ENCODE data around the gene SMYD4. TPM values are rescaled to one million over a fixed set of nuclear protein-coding genes. Genes with fewer than 3 reads are reported as not detected.

Gene SMYD4
- total RNA-seq, 6 donors from 2014 or later, result 9.1 to 28.3 (median 17.3) TPM

- H3K27ac ChIP-seq, result no peak overlapping the region
- peaks cover 5 to 63% (median 25%) of the 10 kb centered on the region in 4 donors for H3K36me3 ChIP-seq
- TF ChIP-seq, protein P1, sequence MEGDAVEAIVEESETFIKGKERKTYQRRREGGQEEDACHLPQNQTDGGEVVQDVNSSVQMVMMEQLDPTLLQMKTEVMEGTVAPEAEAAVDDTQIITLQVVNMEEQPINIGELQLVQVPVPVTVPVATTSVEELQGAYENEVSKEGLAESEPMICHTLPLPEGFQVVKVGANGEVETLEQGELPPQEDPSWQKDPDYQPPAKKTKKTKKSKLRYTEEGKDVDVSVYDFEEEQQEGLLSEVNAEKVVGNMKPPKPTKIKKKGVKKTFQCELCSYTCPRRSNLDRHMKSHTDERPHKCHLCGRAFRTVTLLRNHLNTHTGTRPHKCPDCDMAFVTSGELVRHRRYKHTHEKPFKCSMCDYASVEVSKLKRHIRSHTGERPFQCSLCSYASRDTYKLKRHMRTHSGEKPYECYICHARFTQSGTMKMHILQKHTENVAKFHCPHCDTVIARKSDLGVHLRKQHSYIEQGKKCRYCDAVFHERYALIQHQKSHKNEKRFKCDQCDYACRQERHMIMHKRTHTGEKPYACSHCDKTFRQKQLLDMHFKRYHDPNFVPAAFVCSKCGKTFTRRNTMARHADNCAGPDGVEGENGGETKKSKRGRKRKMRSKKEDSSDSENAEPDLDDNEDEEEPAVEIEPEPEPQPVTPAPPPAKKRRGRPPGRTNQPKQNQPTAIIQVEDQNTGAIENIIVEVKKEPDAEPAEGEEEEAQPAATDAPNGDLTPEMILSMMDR (IDR thresholded peaks at IDR 0.05), result no peak
- no peak for TF ChIP-seq EP300 (IDR thresholded peaks at IDR 0.05)
- TF ChIP-seq POLR2A (IDR thresholded peaks at IDR 0.05), result no peak
- TF ChIP-seq POLR2AphosphoS5 (IDR thresholded peaks at IDR 0.05), result no peak
- no peaks in the 10 kb centered on the region for H3K27me3 ChIP-seq
- H3K4me3 ChIP-seq, result no peak overlapping the region
- DNase-seq (no peak), ATAC-seq (ENCODE audit: low FRiP score in 2 of 2) (no peak)
- 86 to 90% methylated on average over 4 of the region's 4 CpGs for WGBS, 2 donors
- no peaks in the 10 kb centered on the region for H3K4me1 ChIP-seq
- no peaks in the 10 kb centered on the region for H3K9me3 ChIP-seq
Measured at GRCh38 chr17:1872976-1873375, 43.3 kb upstream of the SMYD4 start.

- Histone ChIP-seq H3K4me3 (no peak overlapping the region), H3K36me3 (peaks cover 2 to 56% (median 19%) of the 10 kb centered on the region in 4 donors), H3K27ac (no peak overlapping the region), H3K27me3 (no peaks in the 10 kb centered on the region), H3K9me3 (no peaks in the 10 kb centered on the region), H3K4me1 (no peaks in the 10 kb centered on the region)
- DNase-seq (peak in 1 of 2 donors; percentile 56), ATAC-seq (ENCODE audit: low FRiP score in 2 of 2) (no peak)
- TF ChIP-seq EP300 (IDR thresholded peaks at IDR 0.05), result no peak
- TF ChIP-seq POLR2AphosphoS5 (IDR thresholded peaks at IDR 0.05), result no peak
- no peak for TF ChIP-seq POLR2A (IDR thresholded peaks at IDR 0.05)
- TF ChIP-seq, protein P1 (IDR thresholded peaks at IDR 0.05), result no peak
- 96 to 97% methylated on average over 12 of the region's 12 CpGs for whole genome bisulfite sequencing, 2 donors
Measured at GRCh38 chr17:1872254-1872653, 42.6 kb upstream of the SMYD4 start.

DNA sequence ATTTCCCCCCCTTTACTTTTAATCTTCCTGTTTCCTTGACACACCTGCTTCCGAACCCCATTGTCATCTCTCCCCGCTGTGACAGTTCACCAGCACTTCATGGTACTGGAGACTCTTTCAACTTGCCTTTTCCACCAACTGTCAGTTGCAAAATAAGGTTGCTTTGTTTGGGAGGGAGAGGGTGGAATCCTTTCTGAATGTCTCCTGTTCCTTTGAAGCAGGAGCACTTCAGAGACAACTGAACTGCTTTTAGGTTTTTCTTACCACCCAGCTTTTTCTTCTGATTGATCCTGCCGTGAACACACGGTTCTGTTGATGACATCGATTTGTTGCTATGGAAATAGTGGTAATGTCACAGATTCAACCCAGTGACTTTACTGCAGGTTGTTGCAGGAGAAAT lies 42.1 kb upstream of the SMYD4 start:
- no peaks in the 10 kb centered on the region for H3K4me1 ChIP-seq
- ATAC-seq (ENCODE audit: low FRiP score in 2 of 2) (no peak), DNase-seq (no peak)
- 87 to 88% methylated on average over 5 of the region's 5 CpGs for WGBS, 2 donors
- no peaks in the 10 kb centered on the region for H3K27me3 ChIP-seq
- TF ChIP-seq, protein P1 (IDR thresholded peaks at IDR 0.05), result no peak
- TF ChIP-seq EP300 (IDR thresholded peaks at IDR 0.05) (no peak), POLR2A (IDR thresholded peaks at IDR 0.05) (no peak), POLR2AphosphoS5 (IDR thresholded peaks at IDR 0.05) (no peak)
- no peaks in the 10 kb centered on the region for H3K9me3 ChIP-seq
- H3K27ac ChIP-seq, result no peak overlapping the region
- H3K36me3 ChIP-seq, result peaks cover 2 to 51% (median 16%) of the 10 kb centered on the region in 4 donors
- H3K4me3 ChIP-seq, result no peak overlapping the region

GRCh38 chr17:1870592-1870991 lies 40.9 kb upstream of the SMYD4 start:
- no peaks in the 10 kb centered on the region for H3K4me1 ChIP-seq
- H3K36me3 ChIP-seq, result peaks cover 0 to 44% (median 11%) of the 10 kb centered on the region in 4 donors
- DNase-seq (no peak), ATAC-seq (ENCODE audit: low FRiP score in 2 of 2) (no peak)
- H3K9me3 ChIP-seq, result no peaks in the 10 kb centered on the region
- H3K27ac ChIP-seq, result no peak overlapping the region
- whole genome bisulfite sequencing, 2 donors, result 72 to 90% methylated on average over 3 of the region's 3 CpGs
- H3K4me3 ChIP-seq, result no peak overlapping the region
- H3K27me3 ChIP-seq, result no peaks in the 10 kb centered on the region
- TF ChIP-seq POLR2A (IDR thresholded peaks at IDR 0.05) (no peak), POLR2AphosphoS5 (IDR thresholded peaks at IDR 0.05) (no peak), EP300 (IDR thresholded peaks at IDR 0.05) (no peak)
- TF ChIP-seq, protein P1 (IDR thresholded peaks at IDR 0.05), result no peak

- ATAC-seq (ENCODE audit: low FRiP score in 2 of 2) (no peak), DNase-seq (no peak)
- peaks cover 0 to 22% (median 6%) of the 10 kb centered on the region in 4 donors for H3K36me3 ChIP-seq
- H3K9me3 ChIP-seq, result no peaks in the 10 kb centered on the region
- no peaks in the 10 kb centered on the region for H3K27me3 ChIP-seq
- 91 to 96% methylated on average over 8 of the region's 8 CpGs for WGBS, 2 donors
- TF ChIP-seq POLR2AphosphoS5 (IDR thresholded peaks at IDR 0.05) (no peak), POLR2A (IDR thresholded peaks at IDR 0.05) (no peak), EP300 (IDR thresholded peaks at IDR 0.05) (no peak)
- TF ChIP-seq, protein P1 (IDR thresholded peaks at IDR 0.05), result no peak
- H3K4me3 ChIP-seq, result no peak overlapping the region
- no peaks in the 10 kb centered on the region for H3K4me1 ChIP-seq
- no peak overlapping the region for H3K27ac ChIP-seq
Measured at GRCh38 chr17:1868090-1868489, 38.4 kb upstream of the SMYD4 start.
